Measurements from ENCODE around the gene KRTAP4-16. TPM values are rescaled to one million over a fixed set of nuclear protein-coding genes. Genes with fewer than 3 reads are reported as not detected.

Gene KRTAP4-16
- total and polyA plus RNA-seq, 2 donors (not counting 1 experiment from before 2014, with no cell fraction given), result not detected

GRCh38 chr17:41144846-41145245 is 42.8 kb upstream of the KRTAP4-16 start:
- H3K27me3 Mint-ChIP-seq, result peaks cover 7% of the 10 kb centered on the region
- H3K4me3 Mint-ChIP-seq, result no peak overlapping the region
- H3K9ac ChIP-seq (ENCODE audit: low read length), result no peak overlapping the region
- no peaks in the 10 kb centered on the region for H3K4me1 Mint-ChIP-seq
- H3K9me3 ChIP-seq (ENCODE audit: control extremely low read depth in 1 of 3, control insufficient read depth in 2 of 3, insufficient read depth in 1 of 3, low read length in 2 of 3), result peaks cover 5 to 14% (median 11%) of the 10 kb centered on the region in 3 donors
- no peaks in the 10 kb centered on the region for H3K79me2 ChIP-seq (ENCODE audit: control insufficient read depth, insufficient read depth, low read length)
- DNase-seq (no peak), ATAC-seq (ENCODE audit: low read depth) (no peak)
- WGBS (ENCODE audit: insufficient coverage), result no CpG with 5 or more reads among the region's 1 CpG
- H4K20me1 ChIP-seq (ENCODE audit: control insufficient read depth, insufficient read depth, low read length, poor library complexity, severe bottlenecking), result no peaks in the 10 kb centered on the region
- H3K4me3 ChIP-seq (ENCODE audit: control extremely low read depth in 1 of 5, extremely low read depth in 1 of 5, insufficient read depth in 1 of 5, low read depth in 2 of 5, low read length in 4 of 5), result no peak overlapping the region
- no peaks in the 10 kb centered on the region for H3K36me3 ChIP-seq (replicated peaks in 1 of 2; ENCODE audit: control extremely low read depth in 1 of 2, control insufficient read depth in 1 of 2, extremely low read depth in 1 of 2, insufficient read depth in 2 of 2, low read length in 1 of 2)
- peaks cover 10% of the 10 kb centered on the region for H3K9me3 Mint-ChIP-seq (ENCODE audit: insufficient read depth)
- H3K27ac Mint-ChIP-seq, result no peak overlapping the region
- no peaks in the 10 kb centered on the region for H3K4me1 ChIP-seq (ENCODE audit: control insufficient read depth in 2 of 2, insufficient read depth in 2 of 2, low read length in 2 of 2)
- no peak overlapping the region for H3K4me2 ChIP-seq (replicated peaks; ENCODE audit: low read depth, low read length, poor library complexity, severe bottlenecking)
- POLR2A ChIA-PET, result no interaction called here
- intact Hi-C loops (cut with micrococcal nuclease), result no loop called here
- CTCF ChIA-PET, result no interaction called here
- H3K27me3 ChIP-seq (replicated peaks in 1 of 4; ENCODE audit: control extremely low read depth in 1 of 4, control insufficient read depth in 3 of 4, insufficient read depth in 4 of 4, low read length in 3 of 4), result no peaks in the 10 kb centered on the region
- TF ChIP-seq EZH2 (IDR thresholded peaks at IDR 0.05; ENCODE audit: borderline replicate concordance, insufficient read depth, low read depth, low read length, poor library complexity, severe bottlenecking) (no peak), CTCF (IDR thresholded peaks at IDR 0.05) (no peak)
- no peak overlapping the region for H3K27ac ChIP-seq (ENCODE audit: low read length in 2 of 2)
- no peak overlapping the region for H2AFZ ChIP-seq (ENCODE audit: insufficient read depth, low read depth, low read length, poor library complexity, severe bottlenecking)

GRCh38 chr17:41141361-41141760 is 39.4 kb upstream of the KRTAP4-16 start:
- no peak for DNase-seq
- Histone ChIP-seq H3K27me3 (replicated peaks in 1 of 4; ENCODE audit: control extremely low read depth in 1 of 4, control insufficient read depth in 3 of 4, insufficient read depth in 4 of 4, low read length in 3 of 4) (no peaks in the 10 kb centered on the region), H3K27ac (ENCODE audit: low read length in 2 of 2) (no peak overlapping the region), H2AFZ (ENCODE audit: insufficient read depth, low read depth, low read length, poor library complexity, severe bottlenecking) (no peak overlapping the region), H3K9me3 (ENCODE audit: control extremely low read depth in 1 of 3, control insufficient read depth in 2 of 3, insufficient read depth in 1 of 3, low read length in 2 of 3) (peaks cover 6 to 16% (median 14%) of the 10 kb centered on the region in 3 donors), H3K36me3 (replicated peaks in 1 of 2; ENCODE audit: control extremely low read depth in 1 of 2, control insufficient read depth in 1 of 2, extremely low read depth in 1 of 2, insufficient read depth in 2 of 2, low read length in 1 of 2) (no peaks in the 10 kb centered on the region), H4K20me1 (ENCODE audit: control insufficient read depth, insufficient read depth, low read length, poor library complexity, severe bottlenecking) (no peaks in the 10 kb centered on the region), H3K79me2 (ENCODE audit: control insufficient read depth, insufficient read depth, low read length) (no peaks in the 10 kb centered on the region), H3K4me3 (ENCODE audit: control extremely low read depth in 1 of 5, extremely low read depth in 1 of 5, insufficient read depth in 1 of 5, low read depth in 2 of 5, low read length in 4 of 5) (no peak overlapping the region), H3K4me2 (replicated peaks; ENCODE audit: low read depth, low read length, poor library complexity, severe bottlenecking) (no peak overlapping the region), H3K9ac (ENCODE audit: low read length) (no peak overlapping the region), H3K4me1 (ENCODE audit: control insufficient read depth in 2 of 2, insufficient read depth in 2 of 2, low read length in 2 of 2) (no peaks in the 10 kb centered on the region)
- Mint-ChIP-seq H3K9me3 (ENCODE audit: insufficient read depth) (peaks cover 14% of the 10 kb centered on the region), H3K4me3 (no peak overlapping the region), H3K4me1 (no peaks in the 10 kb centered on the region), H3K27ac (no peak overlapping the region), H3K27me3 (peaks cover 16% of the 10 kb centered on the region)
- CTCF ChIA-PET, result no interaction called here
- POLR2A ChIA-PET, result no interaction called here
- ATAC-seq (ENCODE audit: low read depth), result no peak
- intact Hi-C loops (cut with micrococcal nuclease), result no loop called here
- no peak for TF ChIP-seq EZH2 (IDR thresholded peaks at IDR 0.05; ENCODE audit: borderline replicate concordance, insufficient read depth, low read depth, low read length, poor library complexity, severe bottlenecking)
- no peak for TF ChIP-seq CTCF (IDR thresholded peaks at IDR 0.05)

Data from B cell (primary cell).